ENCODE results near the gene LTBP4.
"Not testable (repeated sequence)": the region's sequence is repeated elsewhere in the genome, so short reads cannot be mapped to it uniquely, and the experiment has no call there.

LTBP4 gene

GRCh38 chr19:40576151-40576584 is 25.0 kb upstream of the LTBP4 start:
- DNase-seq = no peak

GRCh38 chr19:40576585-40577451 is 24.4 kb upstream of the LTBP4 start, which contains the start of gene SHKBP1:
TSS of gene SHKBP1 (plus strand) at chr19:40576873. CDS start at chr19:40576900, 27 bp downstream.
- DNase-seq = peak; percentile 90

GRCh38 chr19:40578442-40578908 is 22.7 kb upstream of the LTBP4 start:
- no peak for DNase-seq

- DNase-seq = no peak
Observed at GRCh38 chr19:40580619-40581018, 20.6 kb upstream of the LTBP4 start.

- DNase-seq = no peak
Observed at GRCh38 chr19:40581531-40581930, 19.6 kb upstream of the LTBP4 start.

- no peak for DNase-seq
Observed at GRCh38 chr19:40582467-40582866, 18.7 kb upstream of the LTBP4 start.

- no peak for DNase-seq
Observed at GRCh38 chr19:40583283-40583682, 17.9 kb upstream of the LTBP4 start.

- no peak for DNase-seq
Observed at GRCh38 chr19:40584007-40584406, 17.2 kb upstream of the LTBP4 start.

- no peak for DNase-seq
Observed at GRCh38 chr19:40585241-40585981, 15.8 kb upstream of the LTBP4 start.

GRCh38 chr19:40585982-40586422 is 15.2 kb upstream of the LTBP4 start:
- DNase-seq = no peak

- DNase-seq = no peak
Observed at GRCh38 chr19:40586611-40587010, 14.6 kb upstream of the LTBP4 start.

- DNase-seq = no peak
Observed at GRCh38 chr19:40588110-40588854, 12.9 kb upstream of the LTBP4 start.

GRCh38 chr19:40588926-40589569 is 12.1 kb upstream of the LTBP4 start:
- DNase-seq = no peak

GRCh38 chr19:40589591-40590429 is 11.4 kb upstream of the LTBP4 start:
- no peak for DNase-seq

- no peak for DNase-seq
Observed at GRCh38 chr19:40590464-40591265, 10.5 kb upstream of the LTBP4 start.

- not testable (repeated sequence) for DNase-seq
Observed at GRCh38 chr19:40591724-40592123, 9.4 kb upstream of the LTBP4 start.

- no peak for DNase-seq
Observed at GRCh38 chr19:40592170-40592569, 9.0 kb upstream of the LTBP4 start.

GRCh38 chr19:40594255-40594654 is 6.9 kb upstream of the LTBP4 start:
- no peak for DNase-seq

GRCh38 chr19:40594657-40595091 is 6.5 kb upstream of the LTBP4 start:
- no peak for DNase-seq

- no peak for DNase-seq
Observed at GRCh38 chr19:40596608-40597328, 4.4 kb upstream of the LTBP4 start.
